ENCODE results near the gene ZNF664. TPM values are rescaled to one million over a fixed set of nuclear protein-coding genes. Genes with fewer than 3 reads are reported as not detected.

Gene ZNF664
- total RNA-seq, 2 donors from 2014 or later = 131 to 139 TPM

DNA sequence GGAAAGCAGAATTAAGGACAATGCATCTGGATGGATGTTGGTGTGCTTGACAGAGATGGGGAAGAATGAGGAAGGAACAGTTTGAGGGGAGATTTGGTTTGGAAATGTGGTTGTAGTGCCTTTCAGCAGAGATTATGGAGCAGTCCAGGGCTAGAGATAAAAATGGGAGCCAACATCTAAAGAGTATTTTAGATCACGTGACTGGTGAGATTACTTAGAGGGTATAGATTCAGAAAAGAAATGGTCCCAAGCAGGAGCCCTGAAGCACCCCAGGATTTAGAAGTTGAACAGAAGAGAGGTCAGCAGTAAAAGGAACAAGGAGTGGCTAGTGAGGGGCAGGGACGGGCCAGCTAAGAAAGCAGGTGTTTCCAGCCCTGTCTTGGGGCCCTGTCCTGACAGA is 29.6 kb downstream of the ZNF664 start:
- peaks cover 19% of the 10 kb centered on the region for H3K36me3 Mint-ChIP-seq (ENCODE audit: low read depth)
- no peaks in the 10 kb centered on the region for H3K9me3 Mint-ChIP-seq
- no peaks in the 10 kb centered on the region for H3K27me3 ChIP-seq (ENCODE audit: control insufficient read depth, insufficient read depth, low read length, poor library complexity, severe bottlenecking)
- H3K9me3 ChIP-seq (ENCODE audit: control insufficient read depth, low read length) = no peaks in the 10 kb centered on the region
- peaks cover 7% of the 10 kb centered on the region for H3K4me1 ChIP-seq (ENCODE audit: control insufficient read depth, insufficient read depth, low read length)
- no peak overlapping the region for H3K4me3 Mint-ChIP-seq
- TF ChIP-seq, protein P1, sequence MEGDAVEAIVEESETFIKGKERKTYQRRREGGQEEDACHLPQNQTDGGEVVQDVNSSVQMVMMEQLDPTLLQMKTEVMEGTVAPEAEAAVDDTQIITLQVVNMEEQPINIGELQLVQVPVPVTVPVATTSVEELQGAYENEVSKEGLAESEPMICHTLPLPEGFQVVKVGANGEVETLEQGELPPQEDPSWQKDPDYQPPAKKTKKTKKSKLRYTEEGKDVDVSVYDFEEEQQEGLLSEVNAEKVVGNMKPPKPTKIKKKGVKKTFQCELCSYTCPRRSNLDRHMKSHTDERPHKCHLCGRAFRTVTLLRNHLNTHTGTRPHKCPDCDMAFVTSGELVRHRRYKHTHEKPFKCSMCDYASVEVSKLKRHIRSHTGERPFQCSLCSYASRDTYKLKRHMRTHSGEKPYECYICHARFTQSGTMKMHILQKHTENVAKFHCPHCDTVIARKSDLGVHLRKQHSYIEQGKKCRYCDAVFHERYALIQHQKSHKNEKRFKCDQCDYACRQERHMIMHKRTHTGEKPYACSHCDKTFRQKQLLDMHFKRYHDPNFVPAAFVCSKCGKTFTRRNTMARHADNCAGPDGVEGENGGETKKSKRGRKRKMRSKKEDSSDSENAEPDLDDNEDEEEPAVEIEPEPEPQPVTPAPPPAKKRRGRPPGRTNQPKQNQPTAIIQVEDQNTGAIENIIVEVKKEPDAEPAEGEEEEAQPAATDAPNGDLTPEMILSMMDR (conservative IDR thresholded peaks at IDR 0.05) = no peak
- no peak overlapping the region for H3K4me3 ChIP-seq (ENCODE audit: low read length)
- no peak overlapping the region for H3K27ac ChIP-seq (ENCODE audit: low read depth, low read length)
- H3K27ac Mint-ChIP-seq = no peak overlapping the region
- peaks cover 15% of the 10 kb centered on the region for H3K4me1 Mint-ChIP-seq
- 78 to 90% methylated on average over 1 to 2 of the region's 2 CpGs for WGBS, 2 experiments (ENCODE audit: insufficient coverage in 1 of 2, insufficient read length in 1 of 2)
- no peak for DNase-seq
- H3K9ac ChIP-seq (ENCODE audit: extremely low read depth, low read length, poor library complexity, severe bottlenecking) = no peak overlapping the region
- peaks cover 76% of the 10 kb centered on the region for H3K36me3 ChIP-seq (ENCODE audit: control insufficient read depth, insufficient read depth, low read length)
- no peaks in the 10 kb centered on the region for H3K27me3 Mint-ChIP-seq (ENCODE audit: insufficient read depth)

DNA sequence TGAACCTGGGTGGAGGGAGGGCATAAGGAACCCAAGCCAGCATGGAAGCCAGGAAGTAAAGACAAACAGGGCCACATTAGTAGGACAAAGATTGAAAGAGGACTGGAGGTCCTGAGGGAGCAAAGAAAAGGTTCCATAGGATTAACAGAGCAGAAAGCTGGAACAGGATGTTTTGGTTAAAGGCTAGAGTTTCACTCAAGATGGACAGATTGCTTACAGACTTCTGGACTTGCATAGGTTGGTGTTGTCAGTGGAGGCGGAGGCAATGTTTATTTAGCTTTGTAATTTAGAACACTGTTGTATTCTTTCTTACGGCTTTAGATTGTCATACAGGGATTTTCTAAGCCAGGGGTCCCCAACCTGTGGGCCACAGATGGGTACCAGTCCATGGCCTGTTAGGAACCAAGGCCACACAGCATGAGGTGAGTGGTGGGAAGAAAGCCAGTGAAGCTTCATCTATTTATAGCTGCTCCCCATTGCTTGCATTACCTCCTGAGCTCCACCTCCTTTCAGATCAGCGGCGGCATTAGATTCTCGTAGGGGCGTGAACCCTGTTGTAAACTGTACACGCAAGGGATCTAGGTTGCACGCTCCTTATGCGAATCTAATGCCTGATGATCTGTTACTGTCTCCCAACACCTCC is 31.3 kb downstream of the ZNF664 start:
- no peak overlapping the region for H3K4me3 ChIP-seq (ENCODE audit: low read length)
- Mint-ChIP-seq H3K36me3 (ENCODE audit: low read depth) (peaks cover 13% of the 10 kb centered on the region), H3K27ac (no peak overlapping the region), H3K27me3 (ENCODE audit: insufficient read depth) (no peaks in the 10 kb centered on the region), H3K9me3 (no peaks in the 10 kb centered on the region), H3K4me1 (peaks cover 10% of the 10 kb centered on the region), H3K4me3 (no peak overlapping the region)
- H3K27me3 ChIP-seq (ENCODE audit: control insufficient read depth, insufficient read depth, low read length, poor library complexity, severe bottlenecking) = no peaks in the 10 kb centered on the region
- no peak for DNase-seq
- H3K27ac ChIP-seq (ENCODE audit: low read depth, low read length) = no peak overlapping the region
- no peaks in the 10 kb centered on the region for H3K9me3 ChIP-seq (ENCODE audit: control insufficient read depth, low read length)
- peaks cover 4% of the 10 kb centered on the region for H3K4me1 ChIP-seq (ENCODE audit: control insufficient read depth, insufficient read depth, low read length)
- H3K9ac ChIP-seq (ENCODE audit: extremely low read depth, low read length, poor library complexity, severe bottlenecking) = no peak overlapping the region
- H3K36me3 ChIP-seq (ENCODE audit: control insufficient read depth, insufficient read depth, low read length) = peaks cover 64% of the 10 kb centered on the region
- TF ChIP-seq, protein P1 (conservative IDR thresholded peaks at IDR 0.05) = no peak
- 95 to 100% methylated on average over 7 to 9 of the region's 9 CpGs for WGBS, 2 experiments (ENCODE audit: insufficient coverage in 1 of 2, insufficient read length in 1 of 2)

DNA sequence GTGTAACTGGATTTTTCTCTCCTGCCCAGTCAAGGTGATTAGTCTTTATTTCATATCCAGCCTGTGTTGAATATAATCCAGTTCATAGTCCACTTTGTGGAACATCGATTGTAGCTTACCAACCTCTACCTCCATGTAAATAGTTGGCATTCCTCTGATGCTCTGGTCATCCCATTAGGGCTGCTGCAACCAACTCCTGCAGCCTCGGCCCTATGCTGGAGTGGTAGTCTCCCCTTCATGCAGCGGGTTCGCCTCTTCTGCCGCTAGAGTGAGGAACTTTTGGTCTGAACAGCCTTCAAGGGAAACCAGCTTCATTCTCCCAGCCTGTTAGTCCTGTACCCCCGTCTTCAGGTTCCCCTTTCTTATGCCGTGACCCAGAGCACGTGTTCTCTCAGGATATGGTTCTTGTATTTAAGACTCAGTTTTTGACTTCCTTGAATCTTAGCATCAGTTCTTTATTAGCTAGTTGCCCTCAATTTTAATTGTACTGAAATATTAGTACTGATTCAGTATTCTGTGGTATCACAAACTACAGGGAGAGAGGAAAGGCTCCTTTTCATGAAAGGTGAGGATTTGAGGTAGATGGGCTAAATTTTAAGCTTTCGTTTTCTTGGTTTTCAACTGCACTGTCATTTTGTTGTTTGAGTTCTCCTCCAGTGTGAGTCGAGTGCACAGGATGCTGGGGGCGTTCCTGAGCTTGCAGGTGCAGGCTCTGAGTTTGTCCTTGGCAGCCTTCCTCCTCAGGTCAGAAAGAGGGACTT is 33.2 kb downstream of the ZNF664 start:
- H3K9ac ChIP-seq (ENCODE audit: extremely low read depth, low read length, poor library complexity, severe bottlenecking) = no peak overlapping the region
- peaks cover 10% of the 10 kb centered on the region for H3K4me1 Mint-ChIP-seq

More for the DNA sequence above, 33.2 kb downstream of the ZNF664 start:
- H3K9me3 ChIP-seq (ENCODE audit: control insufficient read depth, low read length) = no peaks in the 10 kb centered on the region
- peak overlapping the region; percentile 59 for H3K27ac ChIP-seq (ENCODE audit: low read depth, low read length)
- 94 to 95% methylated on average over 10 to 11 of the region's 11 CpGs for WGBS, 2 experiments (ENCODE audit: insufficient coverage in 1 of 2, insufficient read length in 1 of 2)
- TF ChIP-seq, protein P1 (conservative IDR thresholded peaks at IDR 0.05) = no peak
- peaks cover 27% of the 10 kb centered on the region for H3K36me3 Mint-ChIP-seq (ENCODE audit: low read depth)
- peaks cover 4% of the 10 kb centered on the region for H3K4me1 ChIP-seq (ENCODE audit: control insufficient read depth, insufficient read depth, low read length)
- peaks cover 62% of the 10 kb centered on the region for H3K36me3 ChIP-seq (ENCODE audit: control insufficient read depth, insufficient read depth, low read length)
- no peak overlapping the region for H3K27ac Mint-ChIP-seq
- no peak for DNase-seq
- no peaks in the 10 kb centered on the region for H3K9me3 Mint-ChIP-seq
- H3K27me3 ChIP-seq (ENCODE audit: control insufficient read depth, insufficient read depth, low read length, poor library complexity, severe bottlenecking) = no peaks in the 10 kb centered on the region
- no peak overlapping the region for H3K4me3 ChIP-seq (ENCODE audit: low read length)
- H3K4me3 Mint-ChIP-seq = no peak overlapping the region
- H3K27me3 Mint-ChIP-seq (ENCODE audit: insufficient read depth) = no peaks in the 10 kb centered on the region
